GM21515 (cell line): ENCODE data around the gene SRRM4.

ENCODE experiments used
- ATAC-seq: cut with Tn5 transposase; IDR thresholded peaks from one replicate; pipeline ENCODE4 v1.9.1; 2021; ENCODE audit not compliant: unreplicated experiment

Gene SRRM4

GRCh38 chr12:119157978-119158377 is 176.6 kb downstream of the SRRM4 start:
- no peak for ATAC-seq

- ATAC-seq: no peak
Measured at GRCh38 chr12:119158402-119158801, 177.1 kb downstream of the SRRM4 start.

- no peak for ATAC-seq
Measured at GRCh38 chr12:119159844-119160243, 178.5 kb downstream of the SRRM4 start.

GRCh38 chr12:119167902-119168301 is 186.6 kb downstream of the SRRM4 start:
- ATAC-seq: no peak

- no peak for ATAC-seq
Measured at GRCh38 chr12:119168721-119169120, 187.4 kb downstream of the SRRM4 start.

- ATAC-seq: no peak
Measured at GRCh38 chr12:119169150-119169549, 187.8 kb downstream of the SRRM4 start.

- no peak for ATAC-seq
Measured at GRCh38 chr12:119171291-119171690, 189.9 kb downstream of the SRRM4 start.

- ATAC-seq: no peak
Measured at GRCh38 chr12:119171691-119172425, 190.5 kb downstream of the SRRM4 start.

- no peak for ATAC-seq
Measured at GRCh38 chr12:119175081-119175480, 193.7 kb downstream of the SRRM4 start.

GRCh38 chr12:119176267-119177055 is 195.1 kb downstream of the SRRM4 start:
- no peak for ATAC-seq

GRCh38 chr12:119177056-119177325 is 195.7 kb downstream of the SRRM4 start:
- ATAC-seq: no peak

GRCh38 chr12:119177724-119178380 is 196.5 kb downstream of the SRRM4 start:
- no peak for ATAC-seq

- no peak for ATAC-seq
Measured at GRCh38 chr12:119178544-119179334, 197.4 kb downstream of the SRRM4 start, which contains the start of gene HSPB8. HSPB8 (plus strand) TSS chr12:119178931; CDS start chr12:119179313, 382 bp downstream.

GRCh38 chr12:119179335-119180021 is 198.1 kb downstream of the SRRM4 start:
- ATAC-seq: no peak

- no peak for ATAC-seq
Measured at GRCh38 chr12:119180380-119181040, 199.2 kb downstream of the SRRM4 start.

- ATAC-seq: no peak
Measured at GRCh38 chr12:119181202-119181601, 199.9 kb downstream of the SRRM4 start.

- ATAC-seq: no peak
Measured at GRCh38 chr12:119181944-119182343, 200.6 kb downstream of the SRRM4 start.

GRCh38 chr12:119182701-119183493 is 201.6 kb downstream of the SRRM4 start:
- no peak for ATAC-seq
